Measurements from ENCODE around the gene ARL2.

DNA sequence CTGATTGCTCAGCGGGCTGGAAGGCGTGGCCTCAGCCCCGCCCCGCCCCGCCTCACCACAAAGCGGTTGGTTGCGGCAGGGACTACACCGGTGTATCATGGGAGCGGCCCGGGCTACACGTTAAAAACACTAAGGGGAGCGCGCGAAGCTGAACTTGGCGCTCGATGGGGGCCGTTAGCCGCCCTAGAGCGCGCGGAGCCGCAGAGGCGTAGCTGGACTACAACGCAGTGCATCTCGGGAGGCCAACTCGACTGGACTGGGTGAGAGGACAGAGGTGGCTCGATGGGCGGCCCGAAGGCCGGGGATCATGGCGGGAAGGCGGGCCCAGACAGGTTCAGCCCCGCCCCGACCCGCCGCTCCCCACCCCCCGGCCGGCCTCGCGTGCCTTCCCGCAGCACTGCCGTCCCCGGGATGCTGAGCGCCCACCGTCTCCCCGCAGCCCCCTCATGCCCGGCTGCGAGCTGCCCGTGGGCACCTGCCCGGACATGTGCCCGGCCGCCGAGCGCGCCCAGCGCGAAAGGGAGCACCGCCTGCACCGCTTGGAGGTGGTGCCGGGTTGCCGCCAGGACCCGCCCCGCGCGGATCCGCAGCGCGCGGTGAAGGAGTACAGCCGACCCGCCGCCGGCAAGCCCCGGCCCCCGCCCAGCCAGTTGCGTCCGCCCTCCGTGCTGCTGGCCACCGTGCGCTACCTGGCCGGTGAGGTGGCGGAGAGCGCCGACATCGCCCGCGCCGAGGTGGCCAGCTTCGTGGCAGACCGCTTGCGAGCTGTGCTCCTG lies 27.1 kb downstream of the ARL2 start, which contains the start of gene SAC3D1:
- TF ChIP-seq, protein P1, sequence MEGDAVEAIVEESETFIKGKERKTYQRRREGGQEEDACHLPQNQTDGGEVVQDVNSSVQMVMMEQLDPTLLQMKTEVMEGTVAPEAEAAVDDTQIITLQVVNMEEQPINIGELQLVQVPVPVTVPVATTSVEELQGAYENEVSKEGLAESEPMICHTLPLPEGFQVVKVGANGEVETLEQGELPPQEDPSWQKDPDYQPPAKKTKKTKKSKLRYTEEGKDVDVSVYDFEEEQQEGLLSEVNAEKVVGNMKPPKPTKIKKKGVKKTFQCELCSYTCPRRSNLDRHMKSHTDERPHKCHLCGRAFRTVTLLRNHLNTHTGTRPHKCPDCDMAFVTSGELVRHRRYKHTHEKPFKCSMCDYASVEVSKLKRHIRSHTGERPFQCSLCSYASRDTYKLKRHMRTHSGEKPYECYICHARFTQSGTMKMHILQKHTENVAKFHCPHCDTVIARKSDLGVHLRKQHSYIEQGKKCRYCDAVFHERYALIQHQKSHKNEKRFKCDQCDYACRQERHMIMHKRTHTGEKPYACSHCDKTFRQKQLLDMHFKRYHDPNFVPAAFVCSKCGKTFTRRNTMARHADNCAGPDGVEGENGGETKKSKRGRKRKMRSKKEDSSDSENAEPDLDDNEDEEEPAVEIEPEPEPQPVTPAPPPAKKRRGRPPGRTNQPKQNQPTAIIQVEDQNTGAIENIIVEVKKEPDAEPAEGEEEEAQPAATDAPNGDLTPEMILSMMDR (IDR thresholded peaks at IDR 0.05), result peak in 1 of 6 experiments; percentile 14
- no peak for TF ChIP-seq POLR2A (IDR thresholded peaks at IDR 0.05)

Measured in Peyer's patch (tissue), 4 donors.